ENCODE results near the gene GPR183. TPM values are rescaled to one million over a fixed set of nuclear protein-coding genes. Genes with fewer than 3 reads are reported as not detected.

The GPR183 gene
- total RNA-seq, 1 experiment from 2014 or later, result 0.30 TPM

GRCh38 chr13:99321709-99322108, 14.5 kb upstream of the GPR183 start:
- peaks cover 9% of the 10 kb centered on the region for H3K79me2 ChIP-seq (ENCODE audit: insufficient read depth, low read length)
- peaks cover 69 to 76% of the 10 kb centered on the region in 2 experiments for H3K4me1 ChIP-seq (ENCODE audit: control insufficient read depth in 1 of 2, insufficient read depth in 2 of 2, low read length in 2 of 2)
- no peaks in the 10 kb centered on the region for H3K27me3 ChIP-seq (ENCODE audit: insufficient read depth, low read length)
- peak overlapping the region; percentile 62; the same call in 1 of the 2 replicates for H3K27ac ChIP-seq (ENCODE audit: low read depth, low read length)
- H3K4me3 ChIP-seq (replicated peaks in 1 of 2; ENCODE audit: low read depth in 1 of 2, low read length in 2 of 2), result peak overlapping the region in 1 of 2 experiments; percentile 17; a peak in 1 of 4 replicates
- RAD21 ChIA-PET (ENCODE audit: low non-redundant PET in 1 of 2, low total read pairs in 2 of 2, uncharacterized antibody in 2 of 2, unreplicated experiment in 2 of 2), result no interaction called here
- H3K9ac ChIP-seq (ENCODE audit: low read length), result peak overlapping the region; percentile 44
- H3K4me2 ChIP-seq (ENCODE audit: low read length), result peak overlapping the region; percentile 64
- H3K36me3 ChIP-seq (ENCODE audit: control insufficient read depth in 1 of 2, insufficient read depth in 2 of 2, low read length in 2 of 2), result no peaks in the 10 kb centered on the region
- DNase-seq (ENCODE audit: low read depth, low spot score), result no peak
- no peak for TF ChIP-seq EGR1 (IDR thresholded peaks at IDR 0.05; ENCODE audit: low read depth)
- TF ChIP-seq EZH2phosphoT487 (IDR thresholded peaks at IDR 0.05; ENCODE audit: borderline replicate concordance), result no peak
- TF ChIP-seq SRF (IDR thresholded peaks at IDR 0.05; ENCODE audit: low read depth), result no peak
- no peak for TF ChIP-seq RAD21 (IDR thresholded peaks at IDR 0.05; ENCODE audit: low read depth)
- TF ChIP-seq POLR2AphosphoS5 (IDR thresholded peaks at IDR 0.05; ENCODE audit: low read depth, low read length), result no peak
- TF ChIP-seq POLR2A (IDR thresholded peaks at IDR 0.05; ENCODE audit: borderline replicate concordance, extremely low read depth, insufficient read depth, insufficient read length), result no peak
- TF ChIP-seq YY1 (IDR thresholded peaks at IDR 0.05; ENCODE audit: extremely low read depth, insufficient replicate concordance, low read depth, low read length), result no peak
- no peak for TF ChIP-seq SP1 (IDR thresholded peaks at IDR 0.05; ENCODE audit: low read depth)
- TF ChIP-seq SIN3A (IDR thresholded peaks at IDR 0.05; ENCODE audit: low read depth), result no peak
- no peak for TF ChIP-seq ELF1 (IDR thresholded peaks at IDR 0.05; ENCODE audit: borderline replicate concordance, low read depth)
- TF ChIP-seq TCF7L2 (IDR thresholded peaks at IDR 0.05; ENCODE audit: borderline replicate concordance, extremely low read depth, insufficient read depth, insufficient read length), result no peak
- TF ChIP-seq JUND (IDR thresholded peaks at IDR 0.05), result no peak
- no peaks in the 10 kb centered on the region for H3K9me3 ChIP-seq (ENCODE audit: control insufficient read depth in 1 of 2, insufficient read depth in 1 of 2, low read depth in 1 of 2, low read length in 2 of 2)
- POLR2A ChIA-PET, result interaction anchor here (1.2 kb wide), 1 partner anchor 9 kb away, joined by 3 read pairs; no protein-coding TSS in a partner anchor
- no TSS peak for BruUV-seq (replicated peaks)
- CTCF ChIA-PET, result no interaction called here
- no peak overlapping the region for H2AFZ ChIP-seq (ENCODE audit: low read depth, low read length, poor library complexity, severe bottlenecking)
- ATAC-seq, result no peak
- no peaks in the 10 kb centered on the region for H4K20me1 ChIP-seq (ENCODE audit: insufficient read depth)
- intact Hi-C loops (cut with micrococcal nuclease), result no loop called here
- H3K9me2 ChIP-seq (ENCODE audit: insufficient read depth), result no peaks in the 10 kb centered on the region

Measured in HCT116 (cell line).